ENCODE data around the gene TDP2.

The TDP2 gene, protein sequence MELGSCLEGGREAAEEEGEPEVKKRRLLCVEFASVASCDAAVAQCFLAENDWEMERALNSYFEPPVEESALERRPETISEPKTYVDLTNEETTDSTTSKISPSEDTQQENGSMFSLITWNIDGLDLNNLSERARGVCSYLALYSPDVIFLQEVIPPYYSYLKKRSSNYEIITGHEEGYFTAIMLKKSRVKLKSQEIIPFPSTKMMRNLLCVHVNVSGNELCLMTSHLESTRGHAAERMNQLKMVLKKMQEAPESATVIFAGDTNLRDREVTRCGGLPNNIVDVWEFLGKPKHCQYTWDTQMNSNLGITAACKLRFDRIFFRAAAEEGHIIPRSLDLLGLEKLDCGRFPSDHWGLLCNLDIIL

DNA sequence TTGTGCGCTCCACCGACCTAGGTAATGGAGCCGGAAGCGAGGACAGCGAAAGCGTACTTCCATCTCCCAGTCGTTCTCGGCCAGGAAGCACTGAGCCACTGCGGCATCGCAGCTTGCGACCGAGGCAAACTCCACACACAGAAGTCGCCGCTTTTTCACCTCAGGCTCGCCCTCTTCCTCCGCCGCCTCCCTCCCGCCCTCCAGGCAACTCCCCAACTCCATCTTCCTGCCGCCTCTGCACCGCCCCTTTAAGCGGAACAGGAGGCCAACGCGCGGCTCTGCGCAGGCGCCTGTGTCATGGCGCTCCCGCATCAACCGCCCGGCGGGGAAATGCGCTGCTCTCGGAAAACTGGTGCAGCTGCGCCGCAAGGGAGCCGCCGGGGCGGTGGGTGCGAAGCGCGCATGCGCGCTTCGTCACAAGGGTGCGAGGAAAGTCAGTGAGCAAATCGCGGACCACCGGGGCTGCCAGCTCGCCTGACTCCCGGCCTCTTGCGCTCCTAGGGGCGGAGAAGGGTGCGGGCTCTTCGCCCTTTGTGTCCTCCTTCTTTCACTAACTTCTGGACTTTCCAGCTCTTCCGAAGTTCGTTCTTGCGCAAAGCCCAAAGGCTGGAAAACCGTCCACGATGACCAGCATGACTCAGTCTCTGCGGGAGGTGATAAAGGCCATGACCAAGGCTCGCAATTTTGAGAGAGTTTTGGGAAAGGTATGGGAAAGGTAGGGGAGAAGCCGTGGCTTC is at the start of gene TDP2, which contains the start of gene ACOT13:
Gene TDP2, minus strand, starts transcription at position 259 of the 737 bp plus-strand sequence. Its CDS starts 37 bp downstream, at position 222.
Gene ACOT13, plus strand, starts transcription at position 437 of the 737 bp plus-strand sequence. Its CDS starts 187 bp downstream, at position 624.
- DNase-seq: peak; percentile 64

DNA sequence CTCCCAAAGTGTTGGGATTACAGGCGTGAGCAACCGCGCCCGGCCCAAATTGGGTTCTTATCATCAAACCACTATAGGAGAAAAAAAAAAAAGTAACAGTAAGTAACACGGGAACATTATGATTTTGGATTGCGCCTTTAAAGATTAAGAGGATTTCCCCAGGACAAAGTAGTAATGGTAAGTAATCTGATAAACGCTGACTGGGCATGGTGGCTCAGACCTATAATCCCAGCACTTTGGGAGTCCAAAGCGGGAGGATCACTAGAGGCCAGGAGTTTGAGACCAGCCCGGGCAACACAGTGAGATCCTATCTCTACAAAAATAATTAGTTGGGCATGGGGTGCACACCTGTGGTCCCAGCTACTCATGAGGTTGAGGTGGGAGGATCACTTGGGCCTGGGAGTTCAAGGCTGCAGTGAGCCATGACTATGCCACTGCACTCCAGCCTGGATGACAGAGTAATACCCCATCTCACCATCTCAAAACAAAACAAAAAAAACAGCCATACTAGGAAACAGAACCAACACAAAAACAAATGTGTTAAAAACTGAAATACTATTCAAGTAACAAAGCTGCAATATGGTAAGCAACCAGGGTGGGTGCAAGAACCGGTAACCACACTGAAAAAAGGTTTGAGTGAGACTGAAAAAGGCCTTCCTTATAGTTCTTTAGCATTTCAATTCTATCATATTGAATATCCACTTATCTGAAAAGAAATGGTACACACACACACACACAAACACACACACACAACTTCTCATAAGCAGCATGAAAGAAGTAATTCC is 44.0 kb upstream of the TDP2 start:
- no peak for DNase-seq

DNA sequence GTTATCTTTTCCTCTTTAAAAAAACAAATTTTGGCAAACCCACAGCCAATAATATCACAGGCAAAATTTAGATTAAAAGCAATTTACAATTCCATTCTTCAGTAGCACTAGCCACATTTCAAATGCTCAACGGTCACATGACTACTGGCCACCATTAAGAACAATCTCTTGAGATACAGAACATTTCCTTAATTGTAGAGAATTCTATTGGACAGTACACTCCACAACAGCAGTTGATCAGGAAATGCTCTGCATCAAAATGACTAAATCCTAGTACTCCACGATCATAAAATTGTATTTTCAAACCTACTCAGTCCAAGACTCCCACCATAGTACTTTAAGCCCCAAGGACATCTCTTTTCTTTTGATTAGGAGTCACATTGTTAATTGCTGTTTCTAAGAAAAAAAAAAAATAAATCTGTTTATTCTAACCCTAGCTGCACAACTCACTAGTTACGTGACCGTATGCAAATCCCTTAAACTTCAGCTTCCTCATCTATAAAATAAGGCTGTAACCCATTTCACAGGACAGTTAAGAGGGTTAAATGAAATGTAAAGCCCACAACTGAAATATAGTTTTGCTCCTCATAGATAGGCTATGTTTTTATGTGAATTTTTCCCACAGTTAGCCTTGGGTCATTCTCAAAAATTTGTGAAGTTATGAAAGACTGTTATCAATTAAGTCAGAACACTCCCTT is 42.5 kb upstream of the TDP2 start:
- no peak for DNase-seq

DNA sequence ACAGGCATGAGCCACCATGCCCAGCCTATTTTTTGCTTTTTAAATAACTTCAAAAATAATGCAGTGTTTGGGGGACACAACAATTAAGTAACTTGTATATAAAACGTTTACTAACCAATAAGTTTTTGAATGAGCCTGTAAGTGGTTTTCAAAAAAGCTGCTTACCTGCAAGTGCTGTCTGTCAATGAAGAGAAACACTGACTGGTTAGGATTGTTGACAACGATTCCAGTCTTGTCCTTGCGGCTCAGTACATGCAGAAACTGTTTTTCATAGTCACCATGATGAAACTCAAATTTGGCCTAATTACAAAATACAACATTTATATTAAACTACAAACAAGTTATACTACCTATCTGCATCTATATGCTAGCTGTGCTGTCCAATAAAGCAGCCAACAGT is 41.9 kb upstream of the TDP2 start:
- DNase-seq: no peak

DNA sequence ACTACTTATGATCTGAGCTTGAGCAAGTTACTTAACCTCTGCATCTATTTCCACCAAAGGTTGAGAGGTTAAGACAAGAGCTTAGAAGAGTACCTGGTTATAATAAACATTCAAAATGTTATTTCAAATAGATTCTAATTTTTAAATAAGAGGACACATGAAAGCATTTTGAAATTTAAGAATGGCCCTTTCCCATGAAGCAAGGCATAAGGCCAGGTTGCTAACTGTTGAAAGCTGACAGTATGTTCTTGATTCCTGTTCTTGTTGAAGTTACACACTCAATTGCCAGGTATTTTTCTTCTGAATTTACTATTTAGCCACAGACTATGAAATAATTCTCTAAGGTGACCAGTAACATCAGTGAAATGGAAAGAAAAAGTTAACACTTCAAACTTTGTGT is 37.8 kb upstream of the TDP2 start:
- DNase-seq: no peak

DNA sequence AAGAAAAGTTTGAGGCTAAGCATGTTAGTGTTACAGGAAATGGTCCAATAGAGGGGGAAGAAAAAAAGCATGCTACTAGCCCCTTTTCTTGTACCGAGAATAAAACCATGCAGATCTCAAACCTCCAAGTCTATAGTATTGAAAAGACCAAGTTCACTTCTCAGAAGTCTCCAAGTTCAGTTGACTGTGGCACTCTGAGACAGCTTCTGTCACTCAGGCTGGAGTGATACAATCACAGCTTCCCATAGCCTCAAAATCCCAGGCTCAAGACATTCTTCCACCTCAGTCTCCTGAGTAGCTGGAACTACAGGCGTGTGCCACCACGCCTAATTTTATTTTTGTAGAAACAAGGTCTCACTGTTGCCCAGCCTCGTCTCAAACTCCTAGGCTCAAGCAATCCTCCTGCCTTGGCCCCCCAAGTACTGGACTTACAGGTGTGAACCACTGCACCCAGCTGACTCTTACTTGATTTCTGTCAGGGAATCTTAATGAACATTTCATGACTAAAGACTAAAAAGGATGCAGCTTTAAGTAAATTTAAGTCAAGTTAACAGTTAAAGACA is 36.1 kb upstream of the TDP2 start:
- no peak for DNase-seq

DNA sequence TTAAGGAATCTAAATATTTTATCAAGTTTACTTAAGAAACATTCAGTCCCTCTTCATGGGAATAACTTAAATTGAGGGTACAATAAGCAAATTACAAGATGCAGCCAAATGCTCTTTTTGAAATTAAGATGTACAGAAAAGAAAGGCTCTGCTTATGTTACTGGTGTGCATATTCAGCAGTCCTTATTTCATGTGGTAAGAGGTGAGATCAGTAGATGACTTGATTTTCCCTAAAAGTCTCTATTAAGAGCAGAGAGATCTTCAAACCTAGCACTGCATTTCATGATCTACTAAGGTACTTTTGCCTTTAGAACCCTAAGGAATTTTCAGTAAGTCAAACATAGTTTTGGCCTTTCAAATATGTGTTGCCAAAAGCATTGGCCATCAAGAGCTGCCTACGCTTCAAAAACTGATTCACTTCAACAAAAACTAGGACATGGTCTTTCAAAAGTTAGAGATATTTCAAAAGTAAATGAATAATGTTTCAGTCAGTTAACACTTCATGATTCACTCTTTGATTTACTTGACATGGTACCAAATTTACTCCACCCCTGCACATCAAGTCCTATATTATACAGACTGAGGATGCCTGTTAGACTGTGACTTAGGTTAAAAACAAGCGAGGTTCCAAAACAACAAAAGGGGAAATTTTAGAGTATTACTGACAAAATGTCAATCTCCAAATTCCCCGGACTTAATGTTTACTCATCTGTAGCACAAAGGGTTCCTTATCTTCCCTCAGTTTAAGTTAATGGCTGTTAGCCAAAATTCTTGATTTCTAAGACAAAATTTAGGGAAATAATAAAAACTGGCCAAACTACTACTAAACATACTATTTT is 33.0 kb upstream of the TDP2 start:
- no peak for DNase-seq

GRCh38 chr6:24696097-24696496 is 29.4 kb upstream of the TDP2 start:
- DNase-seq: no peak

DNA sequence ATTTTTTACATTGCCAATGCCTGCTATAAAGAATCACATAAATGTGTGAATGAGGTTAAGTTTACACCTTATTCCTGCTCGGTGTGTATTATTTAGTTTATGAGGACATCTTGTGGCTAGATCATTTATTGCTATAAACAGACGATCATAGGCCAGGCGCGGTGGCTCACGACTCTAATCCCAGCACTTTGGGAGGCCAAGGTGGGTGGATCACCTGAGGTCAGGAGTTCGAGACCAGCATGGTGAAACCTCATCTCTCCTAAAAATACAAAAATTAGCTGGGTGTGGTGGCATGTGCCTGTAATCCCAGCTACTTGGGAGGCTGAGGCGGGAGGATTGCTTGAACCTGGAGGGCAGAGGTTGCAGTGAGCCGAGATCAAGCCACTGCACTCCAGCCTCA is 28.9 kb upstream of the TDP2 start:
- peak; percentile 12 for DNase-seq

- DNase-seq: no peak
Observed at GRCh38 chr6:24694198-24694597, 27.5 kb upstream of the TDP2 start.

DNA sequence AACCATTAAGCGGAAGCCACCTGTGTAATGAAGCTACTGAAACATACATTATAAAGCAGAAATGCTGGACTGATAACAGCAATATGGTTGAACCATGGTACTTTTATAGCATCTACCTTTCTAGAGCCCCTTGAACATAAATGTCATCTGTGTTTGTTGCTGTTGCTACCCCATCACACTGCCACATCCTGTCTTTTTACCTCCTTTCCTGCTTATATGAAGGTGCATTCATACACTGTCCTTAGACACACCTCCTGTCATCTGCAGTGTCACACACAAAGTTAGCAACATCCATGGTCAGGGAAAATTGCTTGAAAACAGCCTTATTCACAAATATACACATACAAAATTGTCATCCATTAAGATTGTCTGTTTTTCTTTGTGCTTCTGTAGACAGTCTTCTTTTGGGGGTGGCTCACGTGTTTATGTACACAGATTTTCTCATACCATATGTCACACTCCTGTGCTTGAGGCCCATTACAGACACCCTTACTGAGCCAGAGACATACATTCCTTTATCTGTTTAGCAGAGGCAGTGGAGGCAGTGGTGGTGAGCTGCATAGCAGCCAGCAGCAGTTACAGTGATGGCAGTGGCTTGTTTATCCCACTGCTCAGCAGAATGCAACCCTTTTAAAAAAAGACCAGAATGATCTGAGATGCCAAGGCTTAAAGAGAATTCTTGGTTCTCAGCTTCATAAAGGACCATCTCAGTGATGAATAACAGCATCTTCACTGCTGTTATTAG is 26.3 kb upstream of the TDP2 start:
- DNase-seq: no peak

DNA sequence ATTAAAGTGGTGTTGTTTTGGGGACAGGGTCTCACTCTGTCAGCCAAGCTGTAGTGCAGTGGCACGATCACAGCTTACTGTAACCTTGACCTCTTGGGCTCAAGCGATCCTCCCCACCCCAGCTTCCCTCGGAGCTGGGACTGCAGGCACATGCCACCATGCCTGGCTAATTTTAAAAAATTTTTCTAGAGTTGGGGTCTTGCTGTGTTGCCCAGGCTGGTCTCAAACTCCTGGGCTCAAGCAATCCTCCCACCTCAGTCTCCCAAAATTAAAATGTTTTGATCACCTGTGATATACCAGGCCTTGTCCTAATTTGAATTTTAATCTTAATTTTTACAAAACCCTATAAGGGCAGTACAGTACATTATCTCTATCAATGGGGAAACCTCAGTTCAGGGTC is 25.7 kb upstream of the TDP2 start:
- no peak for DNase-seq

DNA sequence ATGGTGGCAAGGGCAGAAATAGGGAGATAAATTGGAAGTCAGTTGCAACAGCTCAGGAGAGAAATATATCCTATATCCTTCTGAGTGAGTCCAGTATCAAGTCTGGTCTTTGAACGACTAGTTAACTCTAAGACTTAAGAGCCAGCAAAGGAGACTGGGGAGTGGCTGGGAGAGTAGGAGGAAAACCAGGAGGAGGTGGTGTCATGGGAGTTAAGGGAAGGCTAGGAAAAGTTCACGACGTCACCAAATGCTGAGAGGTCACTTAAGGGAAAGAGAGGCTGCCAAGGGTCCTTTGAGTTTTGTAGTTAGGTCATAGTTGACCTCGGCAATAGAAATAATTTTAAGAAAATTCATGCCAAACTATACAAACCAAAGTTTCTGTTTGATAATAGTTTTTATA is 25.3 kb upstream of the TDP2 start:
- DNase-seq: no peak

DNA sequence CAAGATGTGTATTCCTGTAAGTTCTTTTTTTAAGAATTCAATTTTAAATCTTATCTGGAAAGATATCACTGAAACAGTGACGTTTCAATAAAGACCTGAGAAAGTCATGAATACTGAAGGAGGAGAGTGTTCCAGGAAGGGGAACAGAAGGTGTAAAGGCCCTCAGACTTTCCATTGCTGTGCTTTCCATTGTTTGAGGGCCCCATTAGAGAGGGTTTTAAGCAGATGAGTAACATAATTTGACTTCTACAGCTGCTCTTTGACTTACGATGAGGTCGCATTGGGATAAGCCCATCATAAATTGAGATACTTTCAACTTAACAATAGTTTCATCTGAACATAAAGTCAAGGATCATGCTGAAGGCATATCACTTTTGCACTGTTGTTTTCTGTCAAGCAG is 24.9 kb upstream of the TDP2 start:
- no peak for DNase-seq

DNA sequence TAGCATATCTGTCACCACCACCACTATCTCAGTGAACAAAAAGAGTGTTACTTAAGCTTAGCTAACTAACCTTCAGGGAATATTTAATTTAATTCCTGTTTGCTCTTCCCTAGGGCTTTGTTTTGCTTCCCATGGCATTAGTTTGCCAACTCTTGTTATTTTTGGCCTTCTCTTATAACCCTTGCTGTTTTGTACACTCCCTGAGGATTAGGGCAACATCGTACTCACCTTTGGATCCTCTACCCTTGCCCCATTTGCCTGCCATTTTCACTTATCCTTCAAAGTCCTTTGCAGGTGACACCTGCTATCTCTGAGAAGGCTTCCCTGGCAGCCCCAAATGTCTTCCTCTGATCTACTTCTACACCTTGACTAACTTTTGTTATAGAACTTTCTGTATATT is 23.9 kb upstream of the TDP2 start:
- no peak for DNase-seq

- no peak for DNase-seq
Observed at GRCh38 chr6:24689964-24690363, 23.3 kb upstream of the TDP2 start.

- DNase-seq: no peak
Observed at GRCh38 chr6:24686946-24687345, 20.2 kb upstream of the TDP2 start.

DNA sequence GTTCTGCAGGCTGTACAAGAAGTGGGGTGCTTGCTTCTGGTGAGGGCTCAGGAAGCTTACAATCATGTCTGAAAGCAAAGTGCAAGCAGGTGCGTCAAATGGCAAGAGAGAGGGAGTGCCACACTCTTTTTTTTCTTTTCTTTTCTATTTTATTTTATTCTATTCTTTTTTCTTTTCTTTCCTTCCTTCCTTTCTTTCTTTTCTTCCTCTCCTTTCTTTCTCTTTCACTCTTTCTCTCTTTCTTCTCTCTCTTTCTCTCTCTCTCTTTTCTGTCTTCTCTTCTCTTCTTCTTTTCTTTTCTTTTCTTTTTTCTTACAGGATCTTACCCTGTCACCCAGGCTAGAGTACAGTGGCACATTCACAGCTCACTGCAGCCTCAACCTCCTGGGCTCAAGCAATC is 19.7 kb upstream of the TDP2 start:
- DNase-seq: no peak

DNA sequence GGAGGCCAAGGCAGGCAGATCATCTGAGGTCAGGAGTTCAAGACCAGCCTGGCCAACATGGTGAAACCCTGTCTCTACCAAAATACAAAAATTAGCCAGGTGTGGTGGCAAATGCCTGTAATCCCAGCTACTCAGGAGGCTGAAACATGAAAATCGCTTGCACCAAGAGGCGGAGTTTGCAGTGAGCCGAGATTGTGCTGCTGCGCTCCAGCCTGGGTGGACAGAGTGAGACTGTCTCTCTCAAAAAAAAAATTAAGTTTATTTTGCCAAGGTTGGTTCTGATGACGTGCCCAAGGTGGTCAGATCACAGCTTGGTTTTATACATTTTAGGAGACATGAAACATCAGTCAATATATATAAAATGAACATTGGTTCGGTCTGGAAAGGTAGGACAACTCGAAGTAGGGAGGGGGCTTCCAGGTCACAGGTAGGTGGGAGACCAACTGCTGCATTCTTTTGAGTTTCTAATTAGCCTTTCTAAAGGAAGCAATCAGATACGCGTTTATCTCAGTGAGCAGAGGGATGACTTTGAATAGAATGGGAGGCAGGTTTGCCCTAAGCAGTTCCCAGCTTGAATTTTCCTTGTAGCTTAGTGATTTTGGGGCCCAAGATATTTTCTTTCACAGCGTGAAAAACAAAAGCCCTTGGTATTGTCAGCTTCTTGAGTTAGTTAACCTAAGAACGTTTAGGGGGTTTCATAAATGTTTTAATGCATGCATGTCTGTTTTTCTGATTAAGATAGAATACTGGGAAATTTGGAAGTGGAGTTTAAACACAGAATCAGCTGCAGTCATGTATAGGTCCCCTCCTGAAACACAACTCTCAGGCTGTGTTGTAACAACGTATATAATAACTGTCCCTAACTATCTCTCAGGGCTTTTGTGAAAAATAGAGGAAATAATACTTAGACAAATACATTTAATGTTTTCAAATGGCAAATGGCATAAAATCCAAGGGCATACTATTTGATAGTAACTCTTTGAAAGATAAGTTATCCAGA is 16.9 kb upstream of the TDP2 start:
- no peak for DNase-seq

GRCh38 chr6:24680582-24680981 is 13.9 kb upstream of the TDP2 start:
- DNase-seq: no peak
